Hematopoietic multipotent progenitor cell treated with erythropoietin and hydrocortisone succinate and interleukin-3 and kit ligand, for 8 days (in vitro differentiated cells): ENCODE results near the gene DDR2.

Experiments used
- DNase-seq: peaks from one replicate; pipeline ENCODE4 v3.0.0-alpha.2; 2015

The DDR2 gene

GRCh38 chr1:162701286-162701685 is 69.0 kb downstream of the DDR2 start:
- no peak for DNase-seq

- no peak for DNase-seq
These were observed 70.4 kb downstream of the DDR2 start for GRCh38 chr1:162702628-162703027.

GRCh38 chr1:162703708-162704107 is 71.4 kb downstream of the DDR2 start:
- no peak for DNase-seq

GRCh38 chr1:162704673-162705424 is 72.6 kb downstream of the DDR2 start:
- no peak for DNase-seq

GRCh38 chr1:162706003-162706402 is 73.7 kb downstream of the DDR2 start:
- DNase-seq, result no peak

- DNase-seq, result no peak
These were observed 74.3 kb downstream of the DDR2 start for GRCh38 chr1:162706606-162707005.

GRCh38 chr1:162708286-162708685 is 76.0 kb downstream of the DDR2 start:
- no peak for DNase-seq

- no peak for DNase-seq
These were observed 77.0 kb downstream of the DDR2 start for GRCh38 chr1:162709132-162709860.

GRCh38 chr1:162709870-162710269 is 77.6 kb downstream of the DDR2 start:
- no peak for DNase-seq

- no peak for DNase-seq
These were observed 78.1 kb downstream of the DDR2 start for GRCh38 chr1:162710345-162710744.

GRCh38 chr1:162710780-162711465 is 78.7 kb downstream of the DDR2 start:
- no peak for DNase-seq

- no peak for DNase-seq
These were observed 80.2 kb downstream of the DDR2 start for GRCh38 chr1:162712317-162713029.

GRCh38 chr1:162716123-162716522 is 83.9 kb downstream of the DDR2 start:
- no peak for DNase-seq

GRCh38 chr1:162716552-162716951 is 84.3 kb downstream of the DDR2 start:
- DNase-seq, result no peak

GRCh38 chr1:162717548-162718184 is 85.4 kb downstream of the DDR2 start:
- DNase-seq, result no peak

- no peak for DNase-seq
These were observed 87.4 kb downstream of the DDR2 start for GRCh38 chr1:162719678-162720077.

- no peak for DNase-seq
These were observed 88.7 kb downstream of the DDR2 start for GRCh38 chr1:162720996-162721395.

GRCh38 chr1:162721471-162721870 is 89.2 kb downstream of the DDR2 start:
- no peak for DNase-seq

- no peak for DNase-seq
These were observed 89.8 kb downstream of the DDR2 start for GRCh38 chr1:162722036-162722435.

- DNase-seq, result no peak
These were observed 92.4 kb downstream of the DDR2 start for GRCh38 chr1:162724583-162725120.

GRCh38 chr1:162725301-162725837 is 93.1 kb downstream of the DDR2 start:
- no peak for DNase-seq

- no peak for DNase-seq
These were observed 94.3 kb downstream of the DDR2 start for GRCh38 chr1:162726555-162726954.
